GM12878 (cell line): ENCODE results near the gene GSAP. TPM values are rescaled to one million over a fixed set of nuclear protein-coding genes. Genes with fewer than 3 reads are reported as not detected.

Experiments used
- ATAC-seq: fragments of 200-7000 bp; cut with Tn5 transposase; 3 replicates; pipeline ENCODE4 v1.9.1; 2020; ENCODE audit warnings: mild to moderate bottlenecking, moderate library complexity
- BruUV-seq: library from RNA; stranded (reverse); fragments of 400-500 nt; replicated peaks from 2 replicates; lab custom pipeline; 2021; lab: Mats Ljungman, UMichigan
- CTCF ChIA-PET: fragments of 300-600 bp; sonication (Branson Sonifier 250); formaldehyde crosslinking; extraction: SDS; loops from one replicate; lab custom pipeline; 2021; ENCODE audit warnings: inconsistent platforms; lab: Yijun Ruan, JAX
- POLR2A ChIA-PET: fragments of 350-600 bp; formaldehyde crosslinking; extraction: SDS; loops from one replicate; lab custom pipeline; 2021; ENCODE audit warnings: inconsistent platforms; lab: Charles Lee
- RAD21 ChIA-PET: fragments of 300-600 bp; sonication (Branson Sonifier 250); formaldehyde crosslinking; loops from one replicate; lab custom pipeline; 2023; ENCODE audit warnings: antibody characterized with exemption; ENCODE audit not compliant: unreplicated experiment; lab: Charles Lee
- SMC1A ChIA-PET: fragments of 300-600 bp; sonication (Branson Sonifier 250); formaldehyde crosslinking; loops from one replicate; lab custom pipeline; 2023; ENCODE audit not compliant: unreplicated experiment, uncharacterized antibody; lab: Charles Lee
- DNase-seq: peaks from one replicate; pipeline ENCODE4 v3.0.0-alpha.2; 2011; ENCODE audit warnings: low read depth, low spot score
- FAIRE-seq: peaks from 3 replicates; lab custom pipeline; 2011; peaks lifted over from hg19 to GRCh38; lab: Jason Lieb, UNC
- H2AFZ ChIP-seq: 2 replicates; pipeline ENCODE4 v1.6.0; 2011; ENCODE audit warnings: low read depth, low read length, control low read depth; ENCODE audit not compliant: control insufficient read depth
- H3K27ac ChIP-seq: 2 replicates; pipeline ENCODE4 v1.5.1; 2011; ENCODE audit warnings: control low read depth; ENCODE audit not compliant: control insufficient read depth, insufficient read depth
- H3K27me3 ChIP-seq, 2 experiments: replicated peaks in 1 of 2; 2 replicates each; pipeline versions ENCODE4 v1.6.0 to v1.6.1; 2011; ENCODE audit warnings: low read length in 1 of 2; ENCODE audit not compliant: control insufficient read depth in 2 of 2, insufficient read depth in 2 of 2
- H3K36me3 ChIP-seq, 2 experiments: 2 replicates each; pipeline ENCODE4 v1.5.1; 2011; ENCODE audit warnings: low read length in 1 of 2; ENCODE audit not compliant: control insufficient read depth in 2 of 2, insufficient read depth in 2 of 2
- H3K4me1 ChIP-seq: 2 replicates; pipeline ENCODE4 v1.6.1; 2011; ENCODE audit warnings: mild to moderate bottlenecking, low read length, moderate library complexity, mixed read lengths; ENCODE audit not compliant: control insufficient read depth, insufficient read depth
- H3K4me2 ChIP-seq: 2 replicates; pipeline ENCODE4 v1.6.0; 2011; ENCODE audit warnings: control low read depth; ENCODE audit not compliant: control insufficient read depth, insufficient read depth
- H3K4me3 ChIP-seq: fragments of 200-600 bp; sonication (generic); 2 replicates; pipeline ENCODE4 v1.5.1; 2016
- H3K79me2 ChIP-seq: 2 replicates; pipeline ENCODE4 v1.6.0; 2011; ENCODE audit warnings: low read length; ENCODE audit not compliant: control insufficient read depth, insufficient read depth
- H3K9ac ChIP-seq: 2 replicates; pipeline ENCODE4 v1.8.0; 2011; ENCODE audit warnings: low read length, control low read depth, mixed read lengths; ENCODE audit not compliant: control insufficient read depth, insufficient read depth
- H3K9me3 ChIP-seq: replicated peaks from 3 replicates; pipeline ENCODE4 v1.5.1; 2011; ENCODE audit warnings: mild to moderate bottlenecking, low read length; ENCODE audit not compliant: control insufficient read depth, insufficient read depth
- H4K20me1 ChIP-seq: 2 replicates; pipeline ENCODE4 v1.6.0; 2011; ENCODE audit not compliant: control insufficient read depth, insufficient read depth
- BRCA1 ChIP-seq: IDR thresholded peaks from 2 replicates; pipeline ENCODE4 v1.6.1; 2011; ENCODE audit warnings: low read depth, low read length, improper control_type of control experiment
- CTCF ChIP-seq, 3 experiments: IDR thresholded peaks in 2 of 3; conservative IDR thresholded peaks in 1 of 3; 2 replicates each; pipeline ENCODE4 v1.5.1; 2011; ENCODE audit warnings: low read depth in 3 of 3, low read length in 3 of 3, mild to moderate bottlenecking in 3 of 3, control low read depth in 2 of 3, moderate library complexity in 2 of 3, inconsistent platforms in 1 of 3, mixed read lengths in 1 of 3; ENCODE audit not compliant: control insufficient read depth in 2 of 3, insufficient read depth in 1 of 3; ENCODE audit errors: extremely low read depth in 1 of 3
- EED ChIP-seq: sonication (generic); IDR thresholded peaks from 2 replicates; pipeline ENCODE4 v1.6.1; 2016; ENCODE audit warnings: antibody characterized with exemption, low read depth
- EGR1 ChIP-seq, 2 experiments: IDR thresholded peaks; 1 replicate in 1 of 2; 2 replicates in 1 of 2; pipeline ENCODE4 v1.6.1; 2011 to 2012; ENCODE audit warnings: low read depth in 2 of 2, low read length in 2 of 2, borderline replicate concordance in 1 of 2, mild to moderate bottlenecking in 1 of 2, moderate library complexity in 1 of 2
- ESRRA ChIP-seq: IDR thresholded peaks from 2 replicates; pipeline ENCODE4 v1.6.1; 2012; ENCODE audit warnings: mild to moderate bottlenecking, low read length, improper control_type of control experiment
- FOXK2 ChIP-seq: fragments of 450-650 bp; IDR thresholded peaks from 2 replicates; pipeline ENCODE4 v1.6.1; 2017; ENCODE audit warnings: mild to moderate bottlenecking, moderate library complexity
- FOXM1 ChIP-seq: IDR thresholded peaks from 2 replicates; pipeline ENCODE4 v1.6.1; 2012; ENCODE audit warnings: low read depth, mild to moderate bottlenecking, inconsistent platforms, low read length, moderate library complexity
- KDM1A ChIP-seq: fragments of 200-600 bp; sonication (generic); IDR thresholded peaks from 2 replicates; pipeline ENCODE4 v1.6.1; 2016; ENCODE audit warnings: borderline replicate concordance
- NBN ChIP-seq: fragments of 450-650 bp; IDR thresholded peaks from 2 replicates; pipeline ENCODE4 v1.6.1; 2016
- NFYA ChIP-seq: IDR thresholded peaks from 2 replicates; pipeline ENCODE4 v1.6.1; 2011; ENCODE audit warnings: low read depth, mild to moderate bottlenecking, low read length, improper control_type of control experiment, borderline replicate concordance
- NRF1 ChIP-seq: conservative IDR thresholded peaks from 2 replicates; pipeline ENCODE4 v1.6.1; 2011; ENCODE audit warnings: mild to moderate bottlenecking, low read depth, low read length, improper control_type of control experiment
- PAX8 ChIP-seq: fragments of 450-650 bp; IDR thresholded peaks from 2 replicates; pipeline ENCODE4 v1.6.1; 2017; ENCODE audit warnings: mild to moderate bottlenecking, moderate library complexity
- POU2F2 ChIP-seq: IDR thresholded peaks from 3 replicates; pipeline ENCODE4 v1.6.1; 2011; ENCODE audit warnings: low read depth, mild to moderate bottlenecking, low read length, borderline replicate concordance
- SIN3A ChIP-seq: IDR thresholded peaks from 2 replicates; pipeline ENCODE4 v1.6.1; 2012; ENCODE audit warnings: low read depth, low read length, improper control_type of control experiment
- SREBF1 ChIP-seq: IDR thresholded peaks from 2 replicates; pipeline ENCODE4 v1.6.1; 2012; ENCODE audit warnings: mild to moderate bottlenecking, low read length
- TAF1 ChIP-seq: IDR thresholded peaks from 2 replicates; pipeline ENCODE4 v1.6.1; 2011; ENCODE audit warnings: mild to moderate bottlenecking, low read depth, low read length, borderline replicate concordance
- TCF12 ChIP-seq: IDR thresholded peaks from 2 replicates; pipeline ENCODE4 v1.6.1; 2011; ENCODE audit warnings: low read depth, mild to moderate bottlenecking, low read length
- WRNIP1 ChIP-seq: IDR thresholded peaks from 2 replicates; pipeline ENCODE4 v1.6.1; 2011; ENCODE audit warnings: low read depth, low read length, improper control_type of control experiment, borderline replicate concordance
- ZNF274 ChIP-seq: IDR thresholded peaks from one replicate; pipeline ENCODE4 v1.8.0; 2011; ENCODE audit not compliant: insufficient read length, insufficient read depth
- WGBS: methylation state at CpG from one replicate; pipeline ENCODE4 v1.1.6; 2016; ENCODE audit warnings: low lambda C conversion rate; ENCODE audit not compliant: insufficient replicate concordance, insufficient coverage; ENCODE audit errors: missing lambda C conversion rate; 5-methylcytosine and 5-hydroxymethylcytosine counted together
- in situ Hi-C: fragments of 300-500 bp; cut with MboI; formaldehyde crosslinking; loops from 9 replicates; pipeline ENCODE4 v1.14.3; 2018; ENCODE audit warnings: mixed read lengths
- intact Hi-C: fragments of 100-400 bp; cut with micrococcal nuclease; formaldehyde crosslinking; loops from one replicate; pipeline ENCODE4 v1.14.2; 2022; ENCODE audit not compliant: unreplicated experiment
- polyA plus RNA-seq, 11 experiments: library from polyadenylated mRNA; depleted of rRNA in 4 of 11; unstranded in 6 of 11; stranded (reverse) in 5 of 11; fragments of >200 nt; fragmentation: Nextera tagmentation in 4 of 11; fragmentation: Illumina TruSeq in 1 of 11; extraction: Ambion mirVana in 4 of 11; extraction: Trizol in 1 of 11; gene quantifications; 1 replicate in 1 of 11; 2 replicates in 10 of 11; pipeline versions ENCODE4 v1.2.1 to v1.2.3, GENCODE V29; 2011 to 2016; ENCODE audit warnings: inconsistent platforms in 2 of 11, missing spikeins in 2 of 11, low read depth in 1 of 11
- total RNA-seq, 4 experiments: library from RNA; depleted of rRNA in 3 of 4; stranded (reverse); fragments of >200 nt in 3 of 4; fragmentation: Illumina TruSeq in 1 of 4; extraction: Trizol in 1 of 4; gene quantifications; 2 replicates each; pipeline versions ENCODE4 v1.2.1 to v1.2.3, GENCODE V29; 2013 to 2021

Gene GSAP
- total and polyA plus RNA-seq, 10 of the 15 experiments (the other 5 are each of a cell fraction or from before 2014, with no cell fraction given), result 6.6 to 38.1 (median 21.8) TPM

GRCh38 chr7:77313085-77313484 is 103.1 kb downstream of the GSAP start:
- ATAC-seq (no peak), FAIRE-seq (no peak), DNase-seq (no peak)
- no peaks in the 10 kb centered on the region for H3K79me2 ChIP-seq
- 75% methylated on average over 2 of the region's 2 CpGs for WGBS
- peaks cover 3 to 4% of the 10 kb centered on the region in 2 experiments; a peak in 2 of 4 replicates for H3K36me3 ChIP-seq
- H2AFZ ChIP-seq, result no peak overlapping the region
- no peak overlapping the region for H3K27ac ChIP-seq
- no peak overlapping the region for H3K4me2 ChIP-seq
- RAD21 ChIA-PET, result no interaction called here
- no peaks in the 10 kb centered on the region for H4K20me1 ChIP-seq
- in situ Hi-C loops (no loop called here), intact Hi-C loops (no loop called here)
- no peak for TF ChIP-seq FOXK2
- TF ChIP-seq TCF12, result no peak
- TF ChIP-seq EED, result no peak
- no peak for TF ChIP-seq KDM1A
- TF ChIP-seq CTCF (IDR thresholded peaks at IDR 0.05 in 2 of 3, conservative IDR thresholded peaks at IDR 0.05 in 1 of 3; ENCODE audit: control insufficient read depth in 2 of 3, extremely low read depth in 1 of 3, insufficient read depth in 1 of 3, low read depth in 3 of 3, low read length in 3 of 3), result no peak
- no peak for TF ChIP-seq NFYA
- TF ChIP-seq WRNIP1, result no peak
- TF ChIP-seq PAX8, result no peak
- no peak for TF ChIP-seq BRCA1
- no peak for TF ChIP-seq POU2F2
- TF ChIP-seq ESRRA, result no peak
- TF ChIP-seq ZNF274, result no peak
- no peak for TF ChIP-seq NRF1
- no peak for TF ChIP-seq SREBF1
- TF ChIP-seq FOXM1, result no peak
- TF ChIP-seq EGR1 (IDR thresholded peaks at IDR 0.05; ENCODE audit: borderline replicate concordance in 1 of 2, low read depth in 2 of 2, low read length in 2 of 2), result no peak
- TF ChIP-seq SIN3A, result no peak
- no peak for TF ChIP-seq TAF1
- no peak for TF ChIP-seq NBN
- no peak overlapping the region for H3K4me3 ChIP-seq
- SMC1A ChIA-PET, result interaction anchor here (1.3 kb wide), 1 partner anchor 14 kb away, joined by 4 read pairs; no protein-coding TSS in a partner anchor
- no peaks in the 10 kb centered on the region for H3K9me3 ChIP-seq
- POLR2A ChIA-PET, result no interaction called here
- no peak overlapping the region for H3K9ac ChIP-seq
- CTCF ChIA-PET, result no interaction called here
- no peaks in the 10 kb centered on the region for H3K4me1 ChIP-seq
- BruUV-seq, result no TSS peak
- no peaks in the 10 kb centered on the region for H3K27me3 ChIP-seq
